HUES48 (cell line): ENCODE data around the gene SH3RF3.

Experiments
- H3K27ac ChIP-seq: one replicate; pipeline ENCODE4 v1.7.0; 2013; ENCODE audit warnings: low read depth, low read length, inconsistent platforms
- H3K27me3 ChIP-seq: 2 replicates; pipeline ENCODE4 v1.6.1; 2013; ENCODE audit warnings: mild to moderate bottlenecking, low read length; ENCODE audit not compliant: control insufficient read depth, insufficient read depth
- H3K36me3 ChIP-seq: 2 replicates; pipeline ENCODE4 v1.6.1; 2013; ENCODE audit warnings: low read length; ENCODE audit not compliant: control insufficient read depth, insufficient read depth
- H3K4me1 ChIP-seq: 2 replicates; pipeline ENCODE4 v1.6.1; 2013; ENCODE audit warnings: mild to moderate bottlenecking, low read length; ENCODE audit not compliant: control insufficient read depth, insufficient read depth
- H3K4me3 ChIP-seq: 2 replicates; pipeline ENCODE4 v1.5.1; 2013; ENCODE audit warnings: mild to moderate bottlenecking, low read depth, low read length
- H3K9ac ChIP-seq: 2 replicates; pipeline ENCODE4 v1.6.1; 2013; ENCODE audit warnings: mild to moderate bottlenecking, low read depth, low read length, moderate library complexity
- H3K9me3 ChIP-seq: 2 replicates; pipeline ENCODE4 v1.6.1; 2013; ENCODE audit warnings: low read length; ENCODE audit not compliant: control insufficient read depth, insufficient read depth

The SH3RF3 gene

GRCh38 chr2:109302319-109302718 lies 173.3 kb downstream of the SH3RF3 start:
- no peak overlapping the region for H3K9ac ChIP-seq
- no peaks in the 10 kb centered on the region for H3K36me3 ChIP-seq
- H3K9me3 ChIP-seq, result no peaks in the 10 kb centered on the region
- no peaks in the 10 kb centered on the region for H3K4me1 ChIP-seq
- no peak overlapping the region for H3K4me3 ChIP-seq
- no peaks in the 10 kb centered on the region for H3K27me3 ChIP-seq
- H3K27ac ChIP-seq, result no peak overlapping the region

DNA sequence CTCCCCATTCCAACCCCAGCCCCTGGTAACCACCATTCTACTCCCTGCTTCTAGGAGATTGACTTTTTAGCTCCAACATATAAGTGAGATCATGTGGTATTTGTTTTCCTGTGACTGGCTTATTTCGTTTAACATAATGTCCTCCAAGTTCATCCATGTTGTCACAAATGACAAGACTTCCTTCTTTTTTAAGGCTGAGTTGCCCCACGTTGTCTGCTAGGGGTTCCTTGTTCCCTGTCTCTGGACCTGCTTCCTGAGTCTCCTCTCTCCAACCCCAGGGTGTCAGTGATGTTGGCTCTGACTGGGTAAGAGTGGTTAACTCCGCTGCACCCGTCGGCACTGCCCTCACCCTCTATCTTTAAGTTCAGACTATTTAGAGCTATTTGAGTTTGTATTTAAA lies 175.2 kb downstream of the SH3RF3 start:
- Histone ChIP-seq H3K9ac (no peak overlapping the region), H3K4me1 (no peaks in the 10 kb centered on the region), H3K27me3 (no peaks in the 10 kb centered on the region), H3K27ac (no peak overlapping the region), H3K36me3 (no peaks in the 10 kb centered on the region), H3K4me3 (no peak overlapping the region), H3K9me3 (no peaks in the 10 kb centered on the region)

DNA sequence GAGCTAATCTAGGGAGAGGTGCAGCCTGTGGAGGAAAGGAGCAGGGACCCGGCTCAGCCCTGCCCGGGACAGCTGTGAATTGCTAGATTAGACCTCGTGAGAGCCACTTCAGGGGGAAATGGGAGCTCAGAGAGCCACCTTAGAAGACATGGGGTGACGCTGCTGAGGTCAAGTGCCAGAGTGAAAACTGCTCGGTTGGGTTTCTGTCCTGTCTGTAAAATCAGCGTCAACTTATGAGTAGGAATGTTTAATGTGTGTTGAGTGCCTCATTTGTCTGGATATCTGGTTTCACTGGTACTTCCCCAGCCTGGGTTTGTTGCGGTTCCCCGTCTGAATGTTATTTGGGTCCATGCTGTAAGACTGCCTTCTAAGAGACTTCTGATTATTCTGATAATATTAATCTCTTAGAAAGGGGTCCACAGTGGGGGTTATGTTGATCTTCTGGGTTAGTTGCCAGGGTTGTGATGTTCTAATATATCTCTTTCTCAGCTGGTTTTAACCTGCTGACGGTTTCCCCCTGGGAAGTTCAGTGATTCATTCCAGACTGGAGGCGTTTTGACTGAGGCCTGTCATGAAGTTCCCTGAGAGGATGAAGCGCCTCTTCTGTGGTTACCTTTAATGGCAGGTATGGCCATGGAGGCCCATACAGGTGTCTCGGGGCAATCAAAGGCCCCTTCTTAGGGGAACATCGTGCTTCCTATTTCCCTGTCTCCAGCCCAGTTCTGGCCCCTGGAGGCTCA lies 175.9 kb downstream of the SH3RF3 start:
- no peaks in the 10 kb centered on the region for H3K9me3 ChIP-seq
- H3K36me3 ChIP-seq, result no peaks in the 10 kb centered on the region
- no peak overlapping the region for H3K9ac ChIP-seq
- no peak overlapping the region for H3K4me3 ChIP-seq
- no peaks in the 10 kb centered on the region for H3K27me3 ChIP-seq
- H3K4me1 ChIP-seq, result no peaks in the 10 kb centered on the region
- no peak overlapping the region for H3K27ac ChIP-seq

- Histone ChIP-seq H3K9ac (no peak overlapping the region), H3K36me3 (no peaks in the 10 kb centered on the region), H3K27ac (no peak overlapping the region), H3K27me3 (no peaks in the 10 kb centered on the region), H3K9me3 (no peaks in the 10 kb centered on the region), H3K4me1 (no peaks in the 10 kb centered on the region), H3K4me3 (no peak overlapping the region)
These were observed 176.6 kb downstream of the SH3RF3 start for GRCh38 chr2:109305490-109306167.

DNA sequence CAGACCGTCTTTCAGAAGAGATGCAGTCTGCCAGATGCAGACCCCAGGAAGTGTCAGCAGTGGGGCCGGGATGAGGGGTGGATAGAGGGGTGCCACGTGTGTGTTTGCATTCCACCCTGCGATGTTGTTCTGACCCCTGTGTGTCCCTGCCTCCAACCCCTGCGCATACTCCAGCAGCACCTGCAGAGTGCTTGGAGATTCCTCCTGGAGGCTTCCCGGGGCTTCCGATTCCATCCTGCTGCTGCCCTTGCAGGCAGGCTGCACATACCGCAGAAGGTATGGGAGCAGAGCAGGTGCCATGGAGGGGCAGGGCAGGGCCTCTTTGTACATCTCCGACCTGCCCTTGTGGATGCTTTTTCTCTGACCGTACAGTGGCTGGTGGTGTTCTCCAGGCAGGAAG lies 177.2 kb downstream of the SH3RF3 start:
- no peak overlapping the region for H3K27ac ChIP-seq
- H3K36me3 ChIP-seq, result no peaks in the 10 kb centered on the region
- no peaks in the 10 kb centered on the region for H3K27me3 ChIP-seq
- H3K4me1 ChIP-seq, result no peaks in the 10 kb centered on the region
- no peak overlapping the region for H3K9ac ChIP-seq
- H3K9me3 ChIP-seq, result no peaks in the 10 kb centered on the region
- no peak overlapping the region for H3K4me3 ChIP-seq

- Histone ChIP-seq H3K27me3 (no peaks in the 10 kb centered on the region), H3K4me1 (no peaks in the 10 kb centered on the region), H3K4me3 (no peak overlapping the region), H3K36me3 (no peaks in the 10 kb centered on the region), H3K27ac (no peak overlapping the region), H3K9ac (no peak overlapping the region), H3K9me3 (no peaks in the 10 kb centered on the region)
These were observed 182.8 kb downstream of the SH3RF3 start for GRCh38 chr2:109311771-109312170.

DNA sequence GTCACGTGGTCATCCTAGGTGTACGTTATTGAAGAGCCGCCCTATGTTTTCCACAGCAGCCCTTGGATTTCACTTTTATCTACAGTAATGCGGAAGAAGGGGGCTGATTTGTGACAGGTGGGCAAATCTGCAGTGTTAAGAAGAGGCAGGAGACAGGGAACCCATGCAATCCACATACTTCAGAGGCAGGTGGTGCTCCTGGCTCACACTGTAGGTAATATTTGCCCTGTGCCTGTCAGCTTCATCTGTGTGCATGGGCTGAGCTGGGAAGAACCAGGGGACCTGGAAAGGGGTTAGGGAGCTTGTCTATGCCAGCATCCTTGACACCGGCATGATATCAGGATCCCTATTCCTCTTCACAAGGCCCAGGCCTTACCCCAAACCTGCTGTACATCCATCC lies 183.9 kb downstream of the SH3RF3 start:
- Histone ChIP-seq H3K36me3 (no peaks in the 10 kb centered on the region), H3K27me3 (no peaks in the 10 kb centered on the region), H3K9me3 (no peaks in the 10 kb centered on the region), H3K4me3 (no peak overlapping the region), H3K9ac (no peak overlapping the region), H3K4me1 (no peaks in the 10 kb centered on the region), H3K27ac (no peak overlapping the region)

DNA sequence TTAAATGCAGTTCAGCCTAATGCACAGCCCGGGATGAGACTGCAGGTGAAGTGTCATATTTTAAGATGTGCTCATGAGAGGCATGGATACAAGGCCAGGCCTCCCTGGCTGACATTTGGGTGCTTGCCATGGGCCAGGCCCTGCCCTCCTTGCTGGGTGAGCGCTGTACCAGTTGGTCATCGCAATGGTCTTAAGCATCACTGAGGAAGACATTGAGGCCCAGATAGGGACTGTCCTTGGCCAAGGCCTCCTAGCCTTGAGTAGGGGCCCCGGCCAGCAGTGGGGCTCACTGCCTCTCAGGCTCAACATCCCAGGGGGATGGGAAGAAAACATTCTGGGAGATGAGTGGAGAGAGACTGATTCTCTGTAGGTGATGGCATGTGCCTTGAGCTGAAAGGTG lies 184.3 kb downstream of the SH3RF3 start:
- Histone ChIP-seq H3K27me3 (no peaks in the 10 kb centered on the region), H3K4me3 (no peak overlapping the region), H3K9ac (no peak overlapping the region), H3K27ac (no peak overlapping the region), H3K36me3 (no peaks in the 10 kb centered on the region), H3K9me3 (no peaks in the 10 kb centered on the region), H3K4me1 (no peaks in the 10 kb centered on the region)

DNA sequence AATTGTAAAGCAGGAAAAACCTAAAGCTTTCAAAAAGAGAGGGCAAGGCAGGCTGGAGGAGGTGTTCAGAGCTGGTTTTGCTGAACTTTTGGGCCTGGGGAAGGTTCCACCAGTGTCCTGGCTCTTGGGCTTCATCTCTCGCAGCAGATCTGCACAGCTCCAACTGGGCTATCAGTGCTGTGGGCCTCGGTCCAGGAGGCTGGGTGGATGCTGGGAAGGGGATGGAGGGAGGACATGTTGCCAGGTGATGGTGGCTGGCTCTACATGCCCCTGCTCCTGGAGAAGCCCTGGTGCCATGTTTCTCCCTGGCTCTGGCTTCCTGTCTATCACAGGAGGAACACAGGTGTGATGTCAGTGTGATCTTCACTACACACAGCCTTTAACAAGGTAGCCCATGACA lies 187.1 kb downstream of the SH3RF3 start:
- H3K4me1 ChIP-seq, result no peaks in the 10 kb centered on the region
- H3K27me3 ChIP-seq, result no peaks in the 10 kb centered on the region

GRCh38 chr2:109317471-109318095 lies 188.6 kb downstream of the SH3RF3 start:
- Histone ChIP-seq H3K9ac (no peak overlapping the region), H3K4me3 (no peak overlapping the region), H3K9me3 (no peaks in the 10 kb centered on the region)

More for the DNA sequence above, 187.1 kb downstream of the SH3RF3 start:
- Histone ChIP-seq H3K9ac (no peak overlapping the region), H3K9me3 (no peaks in the 10 kb centered on the region), H3K27ac (no peak overlapping the region), H3K36me3 (no peaks in the 10 kb centered on the region), H3K4me3 (no peak overlapping the region)

More at GRCh38 chr2:109317471-109318095, 188.6 kb downstream of the SH3RF3 start:
- Histone ChIP-seq H3K27me3 (no peaks in the 10 kb centered on the region), H3K36me3 (no peaks in the 10 kb centered on the region), H3K27ac (no peak overlapping the region), H3K4me1 (no peaks in the 10 kb centered on the region)
